Esophagus muscularis mucosa (tissue), 2 donors: Measurements from ENCODE around the gene LARP1B.
A peak's percentile ranks its signal among the peaks of the same experiment; 100 is the strongest.

ENCODE experiments used
- EP300 ChIP-seq: sonication (generic); formaldehyde crosslinking; IDR thresholded peaks from one replicate; pipeline ENCODE4 v1.6.1; 2017; ENCODE audit warnings: antibody characterized with exemption
- POLR2A ChIP-seq: fragments of 450-650 bp; IDR thresholded peaks from one replicate; pipeline ENCODE4 v1.6.1; 2017; ENCODE audit warnings: antibody characterized with exemption, moderate library complexity, mild to moderate bottlenecking, low read depth

DNA sequence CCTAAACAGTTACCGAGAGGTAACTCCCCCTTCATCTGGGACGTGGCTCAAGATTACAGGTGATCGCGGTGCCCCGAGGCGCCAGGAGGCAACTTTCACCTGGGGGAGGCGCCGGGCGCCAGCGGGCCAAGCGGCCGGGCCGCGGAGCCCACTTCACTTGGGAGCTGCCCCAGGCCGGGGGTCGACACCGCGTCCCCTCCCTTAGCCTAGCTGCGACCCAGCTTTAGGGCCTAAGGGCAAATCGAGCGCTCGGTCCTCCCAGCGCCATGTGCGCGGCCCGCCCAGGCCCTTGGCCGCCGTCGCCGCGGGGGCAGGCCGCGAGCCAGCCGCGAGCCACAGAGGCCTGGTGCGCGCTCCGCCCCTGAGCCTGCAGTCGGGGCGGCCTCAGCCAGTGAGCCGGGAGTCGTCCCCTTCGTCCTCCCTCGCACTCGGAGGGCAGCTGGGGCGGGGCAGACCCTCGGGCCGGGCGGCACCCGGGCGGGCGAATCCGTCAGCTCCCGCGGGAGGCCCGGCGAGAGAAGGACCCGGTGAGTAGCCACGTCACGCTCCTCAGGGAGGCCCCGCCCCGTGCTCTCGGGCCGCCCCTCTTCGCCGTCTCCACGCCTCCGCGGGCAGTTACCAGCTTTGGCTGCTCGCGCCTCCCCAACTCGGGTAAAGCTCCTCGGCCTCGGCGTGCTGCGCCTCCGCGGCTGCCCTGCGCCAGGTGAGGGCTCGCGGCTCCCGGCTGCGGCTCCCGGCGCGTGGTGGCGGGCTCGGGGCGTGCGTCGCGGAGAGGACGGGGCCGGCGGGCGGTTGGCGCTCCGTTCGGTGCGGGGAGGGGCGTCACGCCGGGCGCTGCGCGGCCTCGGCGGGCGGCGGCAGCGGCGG is at the start of gene LARP1B:
- TF ChIP-seq EP300 (no peak), POLR2A (peak; percentile 59)
